SKM-1 treated with dmso at 0.1 percent for 144 hours (cell line): ENCODE data around the gene SNX2.
A peak's percentile ranks its signal among the peaks of the same experiment; 100 is the strongest.
"Not testable (repeated sequence)": the region's sequence is repeated elsewhere in the genome, so short reads cannot be mapped to it uniquely, and the experiment has no call there.

ENCODE experiments used
- DNase-seq: peaks from one replicate; lab custom pipeline; 2025; ENCODE audit not compliant: unreplicated experiment; lab: John Stamatoyannopoulos, UW

The SNX2 gene

GRCh38 chr5:122842016-122842580 is 67.2 kb downstream of the SNX2 start:
- DNase-seq, result no peak

GRCh38 chr5:122844136-122844909 is 69.4 kb downstream of the SNX2 start:
- no peak for DNase-seq

GRCh38 chr5:122844910-122845228 is 70.0 kb downstream of the SNX2 start:
- no peak for DNase-seq

GRCh38 chr5:122845229-122846050 is 70.6 kb downstream of the SNX2 start, which contains the start of gene SNX24:
Gene SNX24 (plus strand): TSS chr5:122845613. CDS start chr5:122845634, 21 bp downstream.
- DNase-seq, result peak; percentile 64

GRCh38 chr5:122846051-122846550 is 71.2 kb downstream of the SNX2 start:
- no peak for DNase-seq

GRCh38 chr5:122847687-122848081 is 72.8 kb downstream of the SNX2 start:
- DNase-seq, result no peak

GRCh38 chr5:122849771-122850170 is 74.9 kb downstream of the SNX2 start:
- DNase-seq, result peak; percentile 48

- DNase-seq, result not testable (repeated sequence)
Measured at GRCh38 chr5:122857538-122857937, 82.7 kb downstream of the SNX2 start.

- DNase-seq, result no peak
Measured at GRCh38 chr5:122858451-122858850, 83.6 kb downstream of the SNX2 start.

GRCh38 chr5:122863240-122863639 is 88.4 kb downstream of the SNX2 start:
- DNase-seq, result no peak

- DNase-seq, result no peak
Measured at GRCh38 chr5:122863721-122864120, 88.8 kb downstream of the SNX2 start.

GRCh38 chr5:122864400-122864799 is 89.5 kb downstream of the SNX2 start:
- no peak for DNase-seq

- DNase-seq, result no peak
Measured at GRCh38 chr5:122864842-122865241, 90.0 kb downstream of the SNX2 start.

GRCh38 chr5:122870219-122870856 is 95.5 kb downstream of the SNX2 start:
- DNase-seq, result no peak

GRCh38 chr5:122871661-122872060 is 96.8 kb downstream of the SNX2 start:
- no peak for DNase-seq

- no peak for DNase-seq
Measured at GRCh38 chr5:122874179-122874875, 99.4 kb downstream of the SNX2 start.

- DNase-seq, result no peak
Measured at GRCh38 chr5:122877518-122877917, 102.6 kb downstream of the SNX2 start.

GRCh38 chr5:122879076-122879475 is 104.2 kb downstream of the SNX2 start:
- DNase-seq, result no peak
